Lower leg skin (tissue), 4 donors: ENCODE data around the gene TRABD. TPM values are rescaled to one million over a fixed set of nuclear protein-coding genes. Genes with fewer than 3 reads are reported as not detected.

Source experiments
- DNase-seq, 2 donors: peaks; one replicate each; pipeline ENCODE4 v3.0.0-alpha.2; 2019; ENCODE audit warnings: low spot score in 2 of 2
- H3K4me3 ChIP-seq: fragments of 200-600 bp; sonication (generic); 2 replicates; pipeline ENCODE4 v1.5.1; 2017; ENCODE audit warnings: mild to moderate bottlenecking, low read depth; ENCODE audit not compliant: poor library complexity, severe bottlenecking
- CTCF ChIP-seq, 3 donors: fragments of 450-650 bp; IDR thresholded peaks; one replicate each; pipeline ENCODE4 v1.5.1; 2016; ENCODE audit warnings: antibody characterized with exemption in 3 of 3, mild to moderate bottlenecking in 3 of 3, moderate library complexity in 2 of 3
- POLR2A ChIP-seq, 2 donors: fragments of 450-650 bp; IDR thresholded peaks; one replicate each; pipeline ENCODE4 v1.6.1; 2016 to 2017; ENCODE audit warnings: antibody characterized with exemption in 2 of 2, mild to moderate bottlenecking in 1 of 2, moderate library complexity in 1 of 2
- WGBS, 2 donors: methylation state at CpG; one replicate each; pipeline ENCODE4 v1.1.5; 2018; 5-methylcytosine and 5-hydroxymethylcytosine counted together
- intact Hi-C: fragments of 100-400 bp; cut with DNase I; formaldehyde crosslinking; loops from one replicate; pipeline ENCODE4 v1.15.0; 2023; ENCODE audit warnings: low total_unique reads
- total RNA-seq, 4 donors: library from RNA; depleted of rRNA; stranded (reverse); fragments of >200 nt; gene quantifications; one replicate each; pipeline ENCODE4 v1.1.0, GENCODE V29; 2016

The TRABD gene
- total RNA-seq, 4 donors from 2014 or later = 31.5 to 62.7 (median 46.4) TPM

GRCh38 chr22:50171319-50171964 lies 14.3 kb upstream of the TRABD start:
- intact Hi-C loops = no loop called here
- no peak overlapping the region for H3K4me3 ChIP-seq
- WGBS, 2 donors = 68 to 73% methylated on average over 11 of the region's 15 CpGs
- DNase-seq = no peak
- TF ChIP-seq POLR2A (IDR thresholded peaks at IDR 0.05) = no peak
- TF ChIP-seq CTCF (IDR thresholded peaks at IDR 0.05) = no peak

GRCh38 chr22:50171965-50172421 lies 13.7 kb upstream of the TRABD start:
- intact Hi-C loops = no loop called here
- DNase-seq = no peak
- no peak for TF ChIP-seq CTCF (IDR thresholded peaks at IDR 0.05)
- 51 to 69% methylated on average over 11 to 13 of the region's 13 CpGs for WGBS, 2 donors
- H3K4me3 ChIP-seq = no peak overlapping the region

- TF ChIP-seq POLR2A (IDR thresholded peaks at IDR 0.05) = no peak
- TF ChIP-seq CTCF (IDR thresholded peaks at IDR 0.05) = no peak
- no peak overlapping the region for H3K4me3 ChIP-seq
- DNase-seq = no peak
- intact Hi-C loops = no loop called here
- 80 to 83% methylated on average over 24 to 26 of the region's 26 CpGs for WGBS, 2 donors
Observed at GRCh38 chr22:50173311-50173982, 12.3 kb upstream of the TRABD start.

GRCh38 chr22:50173983-50174355 lies 11.7 kb upstream of the TRABD start:
- no peak for TF ChIP-seq POLR2A (IDR thresholded peaks at IDR 0.05)
- TF ChIP-seq CTCF (IDR thresholded peaks at IDR 0.05) = no peak
- intact Hi-C loops = no loop called here

GRCh38 chr22:50174382-50175190 lies 11.1 kb upstream of the TRABD start:
- DNase-seq = no peak
- no peak overlapping the region for H3K4me3 ChIP-seq
- 76 to 82% methylated on average over 14 to 27 of the region's 27 CpGs for WGBS, 2 donors
- TF ChIP-seq CTCF (IDR thresholded peaks at IDR 0.05) = no peak
- TF ChIP-seq POLR2A (IDR thresholded peaks at IDR 0.05) = no peak
- intact Hi-C loops = no loop called here

More at GRCh38 chr22:50173983-50174355, 11.7 kb upstream of the TRABD start:
- DNase-seq = no peak
- WGBS, 2 donors = 92 to 94% methylated on average over 5 to 6 of the region's 6 CpGs
- no peak overlapping the region for H3K4me3 ChIP-seq
